Measurements from ENCODE around the gene NUMB.

- TF ChIP-seq ZNF841 (CRISPR knock-in tag; IDR thresholded peaks at IDR 0.05; ENCODE audit: borderline replicate concordance) (no peak), ZNF564 (CRISPR knock-in tag; IDR thresholded peaks at IDR 0.05) (no peak), NBN (conservative IDR thresholded peaks at IDR 0.05) (no peak), HMG20B (CRISPR knock-in tag; conservative IDR thresholded peaks at IDR 0.05) (no peak), ZNF747 (CRISPR knock-in tag; IDR thresholded peaks at IDR 0.05; ENCODE audit: borderline replicate concordance) (no peak), GLI4 (CRISPR knock-in tag; IDR thresholded peaks at IDR 0.05; ENCODE audit: borderline replicate concordance) (no peak), EZH2 (conservative IDR thresholded peaks at IDR 0.05; ENCODE audit: low read depth, low read length) (no peak), TCF12 (IDR thresholded peaks at IDR 0.05) (no peak), TCF12 (CRISPR knock-in tag; IDR thresholded peaks at IDR 0.05) (no peak), AKAP8 (CRISPR knock-in tag; IDR thresholded peaks at IDR 0.05) (no peak), NFKBIZ (CRISPR knock-in tag; IDR thresholded peaks at IDR 0.05) (no peak), ZNF234 (CRISPR knock-in tag; conservative IDR thresholded peaks at IDR 0.05) (no peak)
- TF ChIP-seq, protein P1, sequence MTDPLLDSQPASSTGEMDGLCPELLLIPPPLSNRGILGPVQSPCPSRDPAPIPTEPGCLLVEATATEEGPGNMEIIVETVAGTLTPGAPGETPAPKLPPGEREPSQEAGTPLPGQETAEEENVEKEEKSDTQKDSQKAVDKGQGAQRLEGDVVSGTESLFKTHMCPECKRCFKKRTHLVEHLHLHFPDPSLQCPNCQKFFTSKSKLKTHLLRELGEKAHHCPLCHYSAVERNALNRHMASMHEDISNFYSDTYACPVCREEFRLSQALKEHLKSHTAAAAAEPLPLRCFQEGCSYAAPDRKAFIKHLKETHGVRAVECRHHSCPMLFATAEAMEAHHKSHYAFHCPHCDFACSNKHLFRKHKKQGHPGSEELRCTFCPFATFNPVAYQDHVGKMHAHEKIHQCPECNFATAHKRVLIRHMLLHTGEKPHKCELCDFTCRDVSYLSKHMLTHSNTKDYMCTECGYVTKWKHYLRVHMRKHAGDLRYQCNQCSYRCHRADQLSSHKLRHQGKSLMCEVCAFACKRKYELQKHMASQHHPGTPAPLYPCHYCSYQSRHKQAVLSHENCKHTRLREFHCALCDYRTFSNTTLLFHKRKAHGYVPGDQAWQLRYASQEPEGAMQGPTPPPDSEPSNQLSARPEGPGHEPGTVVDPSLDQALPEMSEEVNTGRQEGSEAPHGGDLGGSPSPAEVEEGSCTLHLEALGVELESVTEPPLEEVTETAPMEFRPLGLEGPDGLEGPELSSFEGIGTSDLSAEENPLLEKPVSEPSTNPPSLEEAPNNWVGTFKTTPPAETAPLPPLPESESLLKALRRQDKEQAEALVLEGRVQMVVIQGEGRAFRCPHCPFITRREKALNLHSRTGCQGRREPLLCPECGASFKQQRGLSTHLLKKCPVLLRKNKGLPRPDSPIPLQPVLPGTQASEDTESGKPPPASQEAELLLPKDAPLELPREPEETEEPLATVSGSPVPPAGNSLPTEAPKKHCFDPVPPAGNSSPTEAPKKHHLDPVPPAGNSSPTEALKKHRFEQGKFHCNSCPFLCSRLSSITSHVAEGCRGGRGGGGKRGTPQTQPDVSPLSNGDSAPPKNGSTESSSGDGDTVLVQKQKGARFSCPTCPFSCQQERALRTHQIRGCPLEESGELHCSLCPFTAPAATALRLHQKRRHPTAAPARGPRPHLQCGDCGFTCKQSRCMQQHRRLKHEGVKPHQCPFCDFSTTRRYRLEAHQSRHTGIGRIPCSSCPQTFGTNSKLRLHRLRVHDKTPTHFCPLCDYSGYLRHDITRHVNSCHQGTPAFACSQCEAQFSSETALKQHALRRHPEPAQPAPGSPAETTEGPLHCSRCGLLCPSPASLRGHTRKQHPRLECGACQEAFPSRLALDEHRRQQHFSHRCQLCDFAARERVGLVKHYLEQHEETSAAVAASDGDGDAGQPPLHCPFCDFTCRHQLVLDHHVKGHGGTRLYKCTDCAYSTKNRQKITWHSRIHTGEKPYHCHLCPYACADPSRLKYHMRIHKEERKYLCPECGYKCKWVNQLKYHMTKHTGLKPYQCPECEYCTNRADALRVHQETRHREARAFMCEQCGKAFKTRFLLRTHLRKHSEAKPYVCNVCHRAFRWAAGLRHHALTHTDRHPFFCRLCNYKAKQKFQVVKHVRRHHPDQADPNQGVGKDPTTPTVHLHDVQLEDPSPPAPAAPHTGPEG (CRISPR knock-in tag; IDR thresholded peaks at IDR 0.05) = no peak
- TF ChIP-seq, protein P2, sequence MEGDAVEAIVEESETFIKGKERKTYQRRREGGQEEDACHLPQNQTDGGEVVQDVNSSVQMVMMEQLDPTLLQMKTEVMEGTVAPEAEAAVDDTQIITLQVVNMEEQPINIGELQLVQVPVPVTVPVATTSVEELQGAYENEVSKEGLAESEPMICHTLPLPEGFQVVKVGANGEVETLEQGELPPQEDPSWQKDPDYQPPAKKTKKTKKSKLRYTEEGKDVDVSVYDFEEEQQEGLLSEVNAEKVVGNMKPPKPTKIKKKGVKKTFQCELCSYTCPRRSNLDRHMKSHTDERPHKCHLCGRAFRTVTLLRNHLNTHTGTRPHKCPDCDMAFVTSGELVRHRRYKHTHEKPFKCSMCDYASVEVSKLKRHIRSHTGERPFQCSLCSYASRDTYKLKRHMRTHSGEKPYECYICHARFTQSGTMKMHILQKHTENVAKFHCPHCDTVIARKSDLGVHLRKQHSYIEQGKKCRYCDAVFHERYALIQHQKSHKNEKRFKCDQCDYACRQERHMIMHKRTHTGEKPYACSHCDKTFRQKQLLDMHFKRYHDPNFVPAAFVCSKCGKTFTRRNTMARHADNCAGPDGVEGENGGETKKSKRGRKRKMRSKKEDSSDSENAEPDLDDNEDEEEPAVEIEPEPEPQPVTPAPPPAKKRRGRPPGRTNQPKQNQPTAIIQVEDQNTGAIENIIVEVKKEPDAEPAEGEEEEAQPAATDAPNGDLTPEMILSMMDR (CRISPR knock-in tag; IDR thresholded peaks at IDR 0.05) = no peak
These were observed 98.9 kb downstream of the NUMB start for GRCh38 chr14:73359445-73359844.
